HepG2 (cell line): ENCODE results near the gene HOXD12. TPM values are rescaled to one million over a fixed set of nuclear protein-coding genes. Genes with fewer than 3 reads are reported as not detected.

Experiments used
- ATAC-seq: fragments of 200-7000 bp; cut with Tn5 transposase; 3 replicates; pipeline ENCODE4 v1.9.1; 2020; ENCODE audit warnings: mild to moderate bottlenecking, moderate library complexity
- BruUV-seq: library from RNA; stranded (reverse); fragments of 400-500 nt; replicated peaks from 2 replicates; lab custom pipeline; 2021; lab: Mats Ljungman, UMichigan
- CTCF ChIA-PET: fragments of 300-600 bp; formaldehyde crosslinking; extraction: SDS; loops from one replicate; lab custom pipeline; 2021; ENCODE audit warnings: low total read pairs, inconsistent platforms, low intra/inter-chr PET ratio; lab: Yijun Ruan, JAX
- POLR2A ChIA-PET: fragments of 350-600 bp; sonication (Branson Sonifier 250); formaldehyde crosslinking; loops from one replicate; lab custom pipeline; 2020; ENCODE audit warnings: antibody characterized with exemption, inconsistent platforms; lab: Yijun Ruan, JAX
- DNase-seq: peaks from one replicate; pipeline ENCODE4 v3.0.0-alpha.2; 2015; ENCODE audit warnings: low spot score
- FAIRE-seq: peaks from 3 replicates; lab custom pipeline; 2011; peaks lifted over from hg19 to GRCh38; lab: Jason Lieb, UNC
- H2AFZ ChIP-seq: one replicate; pipeline ENCODE4 v1.6.1; 2011; ENCODE audit warnings: low read length, inconsistent platforms
- H3K27ac ChIP-seq: fragments of 300-600 bp; 3 replicates; pipeline ENCODE4 v1.8.0; 2011; ENCODE audit warnings: mixed run types, mild to moderate bottlenecking, mixed read lengths, low read length, inconsistent platforms; ENCODE audit not compliant: insufficient read depth; ENCODE audit errors: extremely low read length
- H3K27me3 ChIP-seq, 2 experiments: fragments of 200-600 bp in 1 of 2; 2 replicates in 1 of 2; 3 replicates in 1 of 2; pipeline versions ENCODE4 v1.6.0 to v1.8.0; 2011; ENCODE audit warnings: low read length in 2 of 2, mild to moderate bottlenecking in 2 of 2, moderate library complexity in 2 of 2, inconsistent platforms in 1 of 2; ENCODE audit not compliant: insufficient read depth in 2 of 2, control insufficient read depth in 1 of 2
- H3K36me3 ChIP-seq, 2 experiments: fragments of 200-600 bp in 1 of 2; replicated peaks in 1 of 2; 2 replicates in 1 of 2; 3 replicates in 1 of 2; pipeline versions ENCODE4 v1.5.1 to v1.8.0; 2011; ENCODE audit warnings: low read length in 2 of 2, inconsistent platforms in 1 of 2; ENCODE audit not compliant: insufficient read depth in 2 of 2, control insufficient read depth in 1 of 2
- H3K4me1 ChIP-seq: 2 replicates; pipeline ENCODE4 v1.5.1; 2012; ENCODE audit warnings: low read length, inconsistent platforms; ENCODE audit not compliant: insufficient read depth
- H3K4me2 ChIP-seq: 2 replicates; pipeline ENCODE4 v1.6.0; 2011; ENCODE audit warnings: low read depth, low read length, inconsistent platforms
- H3K4me3 ChIP-seq, 3 experiments: fragments of 200-600 bp in 1 of 3; sonication (generic), shearing (Covaris generic) in 1 of 3; replicated peaks in 1 of 3; 2 replicates each; pipeline ENCODE4 v1.5.1; 2011 to 2016; ENCODE audit warnings: low read length in 3 of 3, inconsistent platforms in 2 of 3, low read depth in 2 of 3, mild to moderate bottlenecking in 2 of 3, control low read depth in 1 of 3, mixed read lengths in 1 of 3; ENCODE audit not compliant: insufficient read depth in 1 of 3
- H3K79me2 ChIP-seq: one replicate; pipeline ENCODE4 v1.6.1; 2011; ENCODE audit warnings: low read length, inconsistent platforms; ENCODE audit not compliant: insufficient read depth
- H3K9ac ChIP-seq: 2 replicates; pipeline ENCODE4 v1.6.0; 2011; ENCODE audit warnings: mild to moderate bottlenecking, low read depth, low read length, inconsistent platforms; ENCODE audit not compliant: insufficient read depth
- H3K9me3 ChIP-seq: 2 replicates; pipeline ENCODE4 v1.5.1; 2012; ENCODE audit warnings: mild to moderate bottlenecking, low read length
- H4K20me1 ChIP-seq: 2 replicates; pipeline ENCODE4 v1.6.0; 2011; ENCODE audit warnings: inconsistent platforms, mild to moderate bottlenecking, low read length, moderate library complexity; ENCODE audit not compliant: insufficient read depth
- EED ChIP-seq: sonication (generic); formaldehyde crosslinking; IDR thresholded peaks from 2 replicates; pipeline ENCODE4 v1.5.0; 2020; ENCODE audit warnings: mild to moderate bottlenecking, missing genetic modification reagents
- FOXA1 ChIP-seq, 2 experiments: fragments of 450-650 bp in 1 of 2; sonication (generic) in 1 of 2; formaldehyde crosslinking in 1 of 2; IDR thresholded peaks; 2 replicates each; pipeline versions ENCODE4 v1.4.0 to v1.6.1; 2016 to 2020; ENCODE audit warnings: missing genetic modification reagents in 1 of 2
- GTF3A ChIP-seq: sonication (generic); formaldehyde crosslinking; conservative IDR thresholded peaks from 2 replicates; pipeline ENCODE4 v1.4.0; 2020; ENCODE audit warnings: mild to moderate bottlenecking, missing genetic modification reagents
- KLF9 ChIP-seq: IDR thresholded peaks from 2 replicates; pipeline ENCODE4 v1.6.1; 2016; ENCODE audit warnings: low read depth
- MIXL1 ChIP-seq: IDR thresholded peaks from 2 replicates; pipeline ENCODE4 v1.6.1; 2016
- PAXIP1 ChIP-seq: sonication (generic); formaldehyde crosslinking; conservative IDR thresholded peaks from 2 replicates; pipeline ENCODE4 v1.4.0; 2020; ENCODE audit warnings: mild to moderate bottlenecking, missing genetic modification reagents, moderate library complexity
- SMYD3 ChIP-seq: sonication (generic); formaldehyde crosslinking; IDR thresholded peaks from 2 replicates; pipeline ENCODE4 v1.8.1; 2023; ENCODE audit warnings: mild to moderate bottlenecking, missing genetic modification reagents
- ZFP62 ChIP-seq: sonication (generic); formaldehyde crosslinking; IDR thresholded peaks from 2 replicates; pipeline ENCODE4 v1.4.0; 2020; ENCODE audit warnings: missing genetic modification reagents
- ZFP82 ChIP-seq: sonication (generic); formaldehyde crosslinking; IDR thresholded peaks from 2 replicates; pipeline ENCODE4 v1.5.1; 2020; ENCODE audit warnings: mild to moderate bottlenecking, missing genetic modification reagents, borderline replicate concordance
- ZNF232 ChIP-seq: sonication (generic); formaldehyde crosslinking; IDR thresholded peaks from 2 replicates; pipeline ENCODE4 v1.4.0; 2020; ENCODE audit warnings: missing genetic modification reagents, borderline replicate concordance
- ZNF326 ChIP-seq: sonication (generic); formaldehyde crosslinking; IDR thresholded peaks from 2 replicates; pipeline ENCODE4 v1.4.0; 2020; ENCODE audit warnings: missing genetic modification reagents, borderline replicate concordance
- ZNF430 ChIP-seq: sonication (generic); formaldehyde crosslinking; IDR thresholded peaks from 2 replicates; pipeline ENCODE4 v1.9.0; 2021; ENCODE audit warnings: mild to moderate bottlenecking, missing genetic modification reagents
- ZNF709 ChIP-seq: sonication (generic); formaldehyde crosslinking; IDR thresholded peaks from 2 replicates; pipeline ENCODE4 v1.5.0; 2020; ENCODE audit warnings: mild to moderate bottlenecking, missing genetic modification reagents
- ZNF761 ChIP-seq: sonication (generic); formaldehyde crosslinking; conservative IDR thresholded peaks from 2 replicates; pipeline ENCODE4 v1.4.0; 2020; ENCODE audit warnings: mild to moderate bottlenecking, missing genetic modification reagents
- WGBS: methylation state at CpG from one replicate; pipeline ENCODE4 v1.1.6; 2017; ENCODE audit warnings: low lambda C conversion rate; 5-methylcytosine and 5-hydroxymethylcytosine counted together
- in situ Hi-C: cut with HindIII; loops from 2 replicates; pipeline ENCODE4 v1.10.0; 2017; ENCODE audit warnings: low pct_unique_long_range_greater_than_20kb; ENCODE audit not compliant: extremely low pct_ligation_motif_present
- intact Hi-C: fragments of 100-400 bp; cut with micrococcal nuclease; formaldehyde crosslinking; loops from one replicate; pipeline ENCODE4 v1.10.0; 2022; ENCODE audit not compliant: unreplicated experiment
- polyA plus RNA-seq, 8 experiments: library from polyadenylated mRNA; depleted of rRNA in 3 of 8; stranded (reverse) in 7 of 8; unstranded in 1 of 8; fragments of >200 nt; fragmentation: Illumina TruSeq in 4 of 8; extraction: Trizol in 4 of 8; gene quantifications; 2 replicates each; pipeline versions ENCODE4 v1.2.1 to v1.2.3, GENCODE V29; 2011 to 2016; ENCODE audit warnings: low read depth in 4 of 8, missing spikeins in 1 of 8, mixed read lengths in 1 of 8; ENCODE audit not compliant: insufficient read depth in 1 of 8
- total RNA-seq, 5 experiments: library from RNA; depleted of rRNA; stranded (reverse); fragments of >200 nt; fragmentation: Illumina TruSeq; extraction: Trizol; gene quantifications; 2 replicates each; pipeline ENCODE4 v1.2.3, GENCODE V29; 2016; ENCODE audit warnings: low read depth in 1 of 5

HOXD12 gene
- total and polyA plus RNA-seq, 2 of the 13 experiments (the other 11 are each of a cell fraction or from before 2014, with no cell fraction given) = not detected

GRCh38 chr2:176098366-176099158 lies 1.0 kb upstream of the HOXD12 start:
- no TSS peak for BruUV-seq
- H3K4me3 ChIP-seq = no peak overlapping the region
- TF ChIP-seq KLF9 (CRISPR knock-in tag) (no peak), ZNF709 (no peak), ZFP62 (CRISPR knock-in tag) (no peak), ZNF326 (CRISPR knock-in tag) (no peak), ZNF761 (CRISPR knock-in tag) (no peak), ZNF430 (CRISPR knock-in tag) (no peak), GTF3A (CRISPR knock-in tag) (no peak), FOXA1 (IDR thresholded peaks at IDR 0.05) (no peak), FOXA1 (CRISPR knock-in tag; IDR thresholded peaks at IDR 0.05) (no peak), MIXL1 (no peak), PAXIP1 (CRISPR knock-in tag) (no peak), ZFP82 (CRISPR knock-in tag) (no peak), EED (no peak), ZNF232 (CRISPR knock-in tag) (no peak), SMYD3 (CRISPR knock-in tag) (no peak)
- no peaks in the 10 kb centered on the region for H3K79me2 ChIP-seq
- no peak overlapping the region for H3K27ac ChIP-seq
- POLR2A ChIA-PET = no interaction called here
- peaks cover 17% of the 10 kb centered on the region for H3K4me1 ChIP-seq
- H3K36me3 ChIP-seq = no peaks in the 10 kb centered on the region
- H3K27me3 ChIP-seq = peaks cover 25 to 98% of the 10 kb centered on the region in 2 experiments
- no peaks in the 10 kb centered on the region for H3K9me3 ChIP-seq
- H3K4me2 ChIP-seq = no peak overlapping the region
- DNase-seq (no peak), ATAC-seq (peak; percentile 10; the same call in 1 of the 3 replicates), FAIRE-seq (no peak)
- intact Hi-C loops (loop anchor here (5.0 kb wide), 1 partner anchor 896 kb away; no protein-coding TSS in a partner anchor), in situ Hi-C loops (loop anchor here (5.0 kb wide), 2 partner anchors 411 to 731 kb away; no protein-coding TSS in a partner anchor)
- no peak overlapping the region for H2AFZ ChIP-seq
- H4K20me1 ChIP-seq = no peaks in the 10 kb centered on the region
- 32% methylated on average over 19 of the region's 35 CpGs for WGBS
- CTCF ChIA-PET = interaction anchor here (0.8 to 3.0 kb wide), 4 partner anchors 408 to 846 kb away, joined by 4 to 33 read pairs (median 24); no protein-coding TSS in a partner anchor
- H3K9ac ChIP-seq = no peak overlapping the region
